A549 (cell line): ENCODE data around the gene DPEP2NB. TPM values are rescaled to one million over a fixed set of nuclear protein-coding genes. Genes with fewer than 3 reads are reported as not detected.

Experiments used
- ATAC-seq, 2 experiments: fragments of 200-7000 bp in 1 of 2; fragments of >200 bp in 1 of 2; cut with Nextera tagmentation in 1 of 2; cut with Tn5 transposase in 1 of 2; 3 replicates each; pipeline versions ENCODE4 v1.8.0 to v1.9.1; 2018 to 2020; ENCODE audit warnings: mild to moderate bottlenecking in 1 of 2, moderate library complexity in 1 of 2
- CTCF ChIA-PET: fragments of 300-600 bp; sonication (Branson Sonifier 250); formaldehyde crosslinking; extraction: SDS; loops from one replicate; lab custom pipeline; 2021; ENCODE audit warnings: antibody characterized with exemption, inconsistent platforms; lab: Yijun Ruan, JAX
- POLR2A ChIA-PET: fragments of 350-600 bp; formaldehyde crosslinking; extraction: SDS; loops from one replicate; lab custom pipeline; 2021; ENCODE audit warnings: antibody characterized with exemption, inconsistent platforms; lab: Yijun Ruan, JAX
- DNase-seq, 2 experiments: peaks; one replicate each; pipeline versions ENCODE4 v3.0.0 to v3.0.0-alpha.2; 2011 to 2016; ENCODE audit warnings: low read depth in 1 of 2, low spot score in 1 of 2
- FAIRE-seq: peaks from 2 replicates; lab custom pipeline; 2011; peaks lifted over from hg19 to GRCh38; lab: Jason Lieb, UNC
- H3K27ac ChIP-seq, 2 experiments: fragments of >200 bp; sonication (Bioruptor Twin); formaldehyde crosslinking; 3 replicates each; pipeline ENCODE4 v1.5.1; 2016 to 2017
- H3K4me1 ChIP-seq: fragments of >200 bp; sonication (Bioruptor Twin); formaldehyde crosslinking; 3 replicates; pipeline ENCODE4 v1.6.1; 2016
- H3K4me2 ChIP-seq: fragments of >200 bp; sonication (Bioruptor Twin); formaldehyde crosslinking; 3 replicates; pipeline ENCODE4 v1.6.1; 2016
- H3K4me3 ChIP-seq: fragments of >200 bp; sonication (Bioruptor Twin); formaldehyde crosslinking; 3 replicates; pipeline ENCODE4 v1.5.1; 2016
- H3K9me3 ChIP-seq: fragments of >200 bp; sonication (Bioruptor Twin); formaldehyde crosslinking; 3 replicates; pipeline ENCODE4 v1.6.1; 2016
- BHLHE40 ChIP-seq: IDR thresholded peaks from 2 replicates; pipeline ENCODE4 v1.6.1; 2012; ENCODE audit warnings: low read depth, low read length, inconsistent platforms
- CEBPB ChIP-seq, 2 experiments: fragments of >200 bp in 1 of 2; sonication (Bioruptor Twin) in 1 of 2; formaldehyde crosslinking in 1 of 2; IDR thresholded peaks; 2 replicates each; pipeline ENCODE4 v1.6.1; 2012 to 2016
- CHD2 ChIP-seq: fragments of 150-350 bp; IDR thresholded peaks from 2 replicates; pipeline ENCODE4 v1.6.1; 2014; ENCODE audit warnings: low read length; ENCODE audit not compliant: partially characterized antibody
- CHD4 ChIP-seq: fragments of 200-600 bp; sonication (generic); IDR thresholded peaks from 2 replicates; pipeline ENCODE4 v1.6.1; 2016; ENCODE audit warnings: antibody characterized with exemption, mild to moderate bottlenecking, borderline replicate concordance
- EHF ChIP-seq: fragments of 250-450 bp; sonication (Bioruptor Pico); IDR thresholded peaks from 2 replicates; pipeline ENCODE4 v1.5.0; 2020; ENCODE audit warnings: mild to moderate bottlenecking
- ESRRA ChIP-seq: fragments of 150-350 bp; IDR thresholded peaks from 2 replicates; pipeline ENCODE4 v1.6.1; 2014; ENCODE audit warnings: mild to moderate bottlenecking, low read length, borderline replicate concordance
- FOSB ChIP-seq: fragments of 250-450 bp; sonication (Bioruptor Pico); IDR thresholded peaks from 2 replicates; pipeline ENCODE4 v1.5.0; 2020; ENCODE audit warnings: mild to moderate bottlenecking, moderate library complexity
- FOSL2 ChIP-seq, 2 experiments: fragments of 450-650 bp in 1 of 2; fragments of >200 bp in 1 of 2; sonication (Bioruptor Twin) in 1 of 2; formaldehyde crosslinking; IDR thresholded peaks; 2 replicates each; pipeline versions ENCODE4 v1.5.0 to v1.6.1; 2016 to 2020; ENCODE audit warnings: mild to moderate bottlenecking in 1 of 2, moderate library complexity in 1 of 2
- HOXB5 ChIP-seq: fragments of 250-450 bp; sonication (Bioruptor Pico); IDR thresholded peaks from 2 replicates; pipeline ENCODE4 v1.5.0; 2020; ENCODE audit warnings: mild to moderate bottlenecking, moderate library complexity
- JUN ChIP-seq, 2 experiments: fragments of >200 bp; sonication (Bioruptor Twin); formaldehyde crosslinking; IDR thresholded peaks; 2 replicates in 1 of 2; 3 replicates in 1 of 2; pipeline ENCODE4 v1.6.1; 2016 to 2017
- MAFK ChIP-seq: fragments of 450-650 bp; IDR thresholded peaks from 2 replicates; pipeline ENCODE4 v1.6.1; 2014; ENCODE audit not compliant: partially characterized antibody
- MAZ ChIP-seq: fragments of 150-350 bp; IDR thresholded peaks from 2 replicates; pipeline ENCODE4 v1.6.1; 2014; ENCODE audit warnings: antibody characterized with exemption, low read depth, low read length, borderline replicate concordance
- NR3C1 ChIP-seq: fragments of >200 bp; sonication (Bioruptor Twin); formaldehyde crosslinking; IDR thresholded peaks from 3 replicates; pipeline ENCODE4 v1.6.1; 2017
- RARB ChIP-seq: fragments of 250-450 bp; sonication (Bioruptor Pico); IDR thresholded peaks from 2 replicates; pipeline ENCODE4 v1.8.0; 2021; ENCODE audit warnings: mild to moderate bottlenecking, moderate library complexity
- SMC3 ChIP-seq: fragments of >200 bp; sonication (Bioruptor Twin); formaldehyde crosslinking; IDR thresholded peaks from 3 replicates; pipeline ENCODE4 v1.6.1; 2018; ENCODE audit warnings: inconsistent platforms
- TFCP2L1 ChIP-seq: fragments of 250-450 bp; sonication (Bioruptor Pico); IDR thresholded peaks from 2 replicates; pipeline ENCODE4 v1.5.0; 2021; ENCODE audit warnings: mild to moderate bottlenecking
- ZC3H11A ChIP-seq: fragments of 450-650 bp; IDR thresholded peaks from 2 replicates; pipeline ENCODE4 v1.6.1; 2014; ENCODE audit warnings: antibody characterized with exemption, mild to moderate bottlenecking
- ZFP36 ChIP-seq: fragments of 450-650 bp; IDR thresholded peaks from 2 replicates; pipeline ENCODE4 v1.6.1; 2014; ENCODE audit warnings: borderline replicate concordance; ENCODE audit not compliant: partially characterized antibody
- ZNF302 ChIP-seq: fragments of 250-450 bp; sonication (Bioruptor Pico); IDR thresholded peaks from 2 replicates; pipeline ENCODE4 v1.9.0; 2021; ENCODE audit warnings: inconsistent platforms, mild to moderate bottlenecking, moderate library complexity
- ZSCAN20 ChIP-seq: fragments of 250-450 bp; sonication (Bioruptor Pico); IDR thresholded peaks from 2 replicates; pipeline ENCODE4 v1.8.0; 2022; ENCODE audit warnings: mild to moderate bottlenecking, moderate library complexity
- WGBS: methylation state at CpG from one replicate; pipeline ENCODE4 v1.1.6; 2017; ENCODE audit errors: missing lambda C conversion rate; 5-methylcytosine and 5-hydroxymethylcytosine counted together
- polyA plus RNA-seq, 4 experiments: library from polyadenylated mRNA; depleted of rRNA in 3 of 4; stranded (reverse); fragments of >200 nt; fragmentation: RNase III in 1 of 4; extraction: RNeasy Plus Mini Kit Qiagen cat#74134 plus additional on column Dnase treatment in 1 of 4; gene quantifications; 2 replicates in 3 of 4; 3 replicates in 1 of 4; pipeline ENCODE4 v1.2.3, GENCODE V29; 2011 to 2017
- TF ChIP-seq, protein P1 (sequence below): fragments of >200 bp; sonication (Bioruptor Twin); formaldehyde crosslinking; IDR thresholded peaks from 2 replicates; pipeline ENCODE4 v1.6.1; 2016
- TF ChIP-seq, protein P2 (sequence below): fragments of 450-650 bp; IDR thresholded peaks from 2 replicates; pipeline ENCODE4 v1.6.1; 2014; ENCODE audit warnings: antibody characterized with exemption
- TF ChIP-seq, protein P3 (sequence below): fragments of >200 bp; sonication (Bioruptor Twin); formaldehyde crosslinking; IDR thresholded peaks from 3 replicates; pipeline ENCODE4 v1.5.1; 2016
- TF ChIP-seq, protein P4 (sequence below): fragments of 200-600 bp; sonication (generic); IDR thresholded peaks from 2 replicates; pipeline ENCODE4 v1.6.1; 2016; ENCODE audit warnings: antibody characterized with exemption, mild to moderate bottlenecking, moderate library complexity
- TF ChIP-seq, protein P5 (sequence below): fragments of 150-350 bp; IDR thresholded peaks from 2 replicates; pipeline ENCODE4 v1.6.1; 2014; ENCODE audit warnings: low read depth, mild to moderate bottlenecking, low read length

DPEP2NB gene
- polyA plus RNA-seq, 2 of the 4 experiments (the other 2 are of a cell fraction), result not detected

DNA sequence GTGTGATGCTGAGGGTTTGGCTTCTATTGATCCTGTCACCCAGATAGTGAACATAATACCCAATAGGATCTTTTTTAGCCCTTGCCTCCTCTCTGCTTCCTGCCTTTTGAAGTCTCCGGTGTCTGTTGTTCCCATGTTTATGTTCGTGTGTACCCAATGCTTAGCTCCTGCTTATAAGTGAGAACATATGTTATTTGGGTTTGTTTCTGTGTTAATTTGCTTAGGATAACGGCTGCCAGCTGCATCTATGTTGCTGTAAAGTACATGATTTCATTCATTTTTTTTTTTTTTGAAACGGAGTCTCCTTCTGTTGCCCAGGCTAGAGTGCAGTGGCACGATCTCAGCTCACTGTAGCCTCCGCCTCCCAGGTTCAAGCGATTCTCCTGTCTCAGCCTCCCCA lies 30.4 kb upstream of the DPEP2NB start:
- FAIRE-seq, result no peak
- no peak overlapping the region for H3K27ac ChIP-seq
- no peak for TF ChIP-seq HOXB5 (CRISPR knock-in tag)
- TF ChIP-seq MAZ, result no peak
- TF ChIP-seq BHLHE40, result no peak
- no peak for TF ChIP-seq ZNF302 (CRISPR knock-in tag)
- TF ChIP-seq SMC3, result no peak
- TF ChIP-seq CHD4, result no peak
- no peak for TF ChIP-seq TFCP2L1
- no peak for TF ChIP-seq RARB (CRISPR knock-in tag)
- no peak for TF ChIP-seq NR3C1
- no peak for TF ChIP-seq MAFK
- no peak for TF ChIP-seq JUN (IDR thresholded peaks at IDR 0.05)
- no peak for TF ChIP-seq FOSB (CRISPR knock-in tag)
- TF ChIP-seq CEBPB (IDR thresholded peaks at IDR 0.05), result no peak
- POLR2A ChIA-PET, result no interaction called here
- H3K9me3 ChIP-seq, result no peaks in the 10 kb centered on the region
- no peak overlapping the region for H3K4me3 ChIP-seq
- DNase-seq, result no peak
- H3K4me1 ChIP-seq, result no peaks in the 10 kb centered on the region
- no peak overlapping the region for H3K4me2 ChIP-seq
- CTCF ChIA-PET, result interaction anchor here (0.6 to 1.2 kb wide), 3 partner anchors 12 to 429 kb away, joined by 3 to 4 read pairs (median 3); no protein-coding TSS in a partner anchor
- 88% methylated on average over 7 of the region's 7 CpGs for WGBS
- ATAC-seq, result no peak

DNA sequence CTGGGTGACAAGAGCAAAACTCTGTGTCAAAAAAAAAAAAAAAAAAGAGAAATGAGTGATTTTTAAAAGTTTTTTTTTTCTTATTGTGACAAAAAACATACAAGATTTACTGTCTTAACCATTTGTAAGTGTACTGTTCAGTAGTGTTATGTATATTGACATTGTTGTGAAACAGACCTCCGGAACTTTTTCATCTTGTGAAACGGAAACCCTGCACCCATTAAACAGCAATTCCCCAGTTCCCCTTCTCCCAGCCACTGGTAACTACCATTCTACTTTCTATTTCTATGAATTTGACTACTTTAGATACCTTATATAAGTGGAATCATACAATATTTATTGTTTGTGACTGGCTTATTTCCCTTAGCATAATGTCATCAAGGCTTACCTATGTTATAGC lies 26.1 kb upstream of the DPEP2NB start:
- H3K4me2 ChIP-seq, result no peak overlapping the region
- FAIRE-seq (no peak), ATAC-seq (no peak), DNase-seq (no peak)
- no peak for TF ChIP-seq ZC3H11A
- no peak for TF ChIP-seq JUN (IDR thresholded peaks at IDR 0.05)
- TF ChIP-seq, protein P1, sequence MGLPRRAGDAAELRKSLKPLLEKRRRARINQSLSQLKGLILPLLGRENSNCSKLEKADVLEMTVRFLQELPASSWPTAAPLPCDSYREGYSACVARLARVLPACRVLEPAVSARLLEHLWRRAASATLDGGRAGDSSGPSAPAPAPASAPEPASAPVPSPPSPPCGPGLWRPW, result no peak
- TF ChIP-seq EHF, result no peak
- TF ChIP-seq ZFP36, result no peak
- TF ChIP-seq NR3C1, result no peak
- no peak for TF ChIP-seq ZSCAN20 (CRISPR knock-in tag)
- no peak for TF ChIP-seq FOSB (CRISPR knock-in tag)
- TF ChIP-seq CHD2, result no peak
- TF ChIP-seq CHD4, result no peak
- TF ChIP-seq, protein P2, sequence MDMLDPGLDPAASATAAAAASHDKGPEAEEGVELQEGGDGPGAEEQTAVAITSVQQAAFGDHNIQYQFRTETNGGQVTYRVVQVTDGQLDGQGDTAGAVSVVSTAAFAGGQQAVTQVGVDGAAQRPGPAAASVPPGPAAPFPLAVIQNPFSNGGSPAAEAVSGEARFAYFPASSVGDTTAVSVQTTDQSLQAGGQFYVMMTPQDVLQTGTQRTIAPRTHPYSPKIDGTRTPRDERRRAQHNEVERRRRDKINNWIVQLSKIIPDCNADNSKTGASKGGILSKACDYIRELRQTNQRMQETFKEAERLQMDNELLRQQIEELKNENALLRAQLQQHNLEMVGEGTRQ, result no peak
- TF ChIP-seq ESRRA, result no peak
- TF ChIP-seq FOSL2 (IDR thresholded peaks at IDR 0.05), result no peak
- TF ChIP-seq FOSL2 (CRISPR knock-in tag; IDR thresholded peaks at IDR 0.05), result no peak
- TF ChIP-seq, protein P3, sequence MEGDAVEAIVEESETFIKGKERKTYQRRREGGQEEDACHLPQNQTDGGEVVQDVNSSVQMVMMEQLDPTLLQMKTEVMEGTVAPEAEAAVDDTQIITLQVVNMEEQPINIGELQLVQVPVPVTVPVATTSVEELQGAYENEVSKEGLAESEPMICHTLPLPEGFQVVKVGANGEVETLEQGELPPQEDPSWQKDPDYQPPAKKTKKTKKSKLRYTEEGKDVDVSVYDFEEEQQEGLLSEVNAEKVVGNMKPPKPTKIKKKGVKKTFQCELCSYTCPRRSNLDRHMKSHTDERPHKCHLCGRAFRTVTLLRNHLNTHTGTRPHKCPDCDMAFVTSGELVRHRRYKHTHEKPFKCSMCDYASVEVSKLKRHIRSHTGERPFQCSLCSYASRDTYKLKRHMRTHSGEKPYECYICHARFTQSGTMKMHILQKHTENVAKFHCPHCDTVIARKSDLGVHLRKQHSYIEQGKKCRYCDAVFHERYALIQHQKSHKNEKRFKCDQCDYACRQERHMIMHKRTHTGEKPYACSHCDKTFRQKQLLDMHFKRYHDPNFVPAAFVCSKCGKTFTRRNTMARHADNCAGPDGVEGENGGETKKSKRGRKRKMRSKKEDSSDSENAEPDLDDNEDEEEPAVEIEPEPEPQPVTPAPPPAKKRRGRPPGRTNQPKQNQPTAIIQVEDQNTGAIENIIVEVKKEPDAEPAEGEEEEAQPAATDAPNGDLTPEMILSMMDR, result no peak
- TF ChIP-seq, protein P4, sequence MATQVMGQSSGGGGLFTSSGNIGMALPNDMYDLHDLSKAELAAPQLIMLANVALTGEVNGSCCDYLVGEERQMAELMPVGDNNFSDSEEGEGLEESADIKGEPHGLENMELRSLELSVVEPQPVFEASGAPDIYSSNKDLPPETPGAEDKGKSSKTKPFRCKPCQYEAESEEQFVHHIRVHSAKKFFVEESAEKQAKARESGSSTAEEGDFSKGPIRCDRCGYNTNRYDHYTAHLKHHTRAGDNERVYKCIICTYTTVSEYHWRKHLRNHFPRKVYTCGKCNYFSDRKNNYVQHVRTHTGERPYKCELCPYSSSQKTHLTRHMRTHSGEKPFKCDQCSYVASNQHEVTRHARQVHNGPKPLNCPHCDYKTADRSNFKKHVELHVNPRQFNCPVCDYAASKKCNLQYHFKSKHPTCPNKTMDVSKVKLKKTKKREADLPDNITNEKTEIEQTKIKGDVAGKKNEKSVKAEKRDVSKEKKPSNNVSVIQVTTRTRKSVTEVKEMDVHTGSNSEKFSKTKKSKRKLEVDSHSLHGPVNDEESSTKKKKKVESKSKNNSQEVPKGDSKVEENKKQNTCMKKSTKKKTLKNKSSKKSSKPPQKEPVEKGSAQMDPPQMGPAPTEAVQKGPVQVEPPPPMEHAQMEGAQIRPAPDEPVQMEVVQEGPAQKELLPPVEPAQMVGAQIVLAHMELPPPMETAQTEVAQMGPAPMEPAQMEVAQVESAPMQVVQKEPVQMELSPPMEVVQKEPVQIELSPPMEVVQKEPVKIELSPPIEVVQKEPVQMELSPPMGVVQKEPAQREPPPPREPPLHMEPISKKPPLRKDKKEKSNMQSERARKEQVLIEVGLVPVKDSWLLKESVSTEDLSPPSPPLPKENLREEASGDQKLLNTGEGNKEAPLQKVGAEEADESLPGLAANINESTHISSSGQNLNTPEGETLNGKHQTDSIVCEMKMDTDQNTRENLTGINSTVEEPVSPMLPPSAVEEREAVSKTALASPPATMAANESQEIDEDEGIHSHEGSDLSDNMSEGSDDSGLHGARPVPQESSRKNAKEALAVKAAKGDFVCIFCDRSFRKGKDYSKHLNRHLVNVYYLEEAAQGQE, result no peak
- TF ChIP-seq, protein P5, sequence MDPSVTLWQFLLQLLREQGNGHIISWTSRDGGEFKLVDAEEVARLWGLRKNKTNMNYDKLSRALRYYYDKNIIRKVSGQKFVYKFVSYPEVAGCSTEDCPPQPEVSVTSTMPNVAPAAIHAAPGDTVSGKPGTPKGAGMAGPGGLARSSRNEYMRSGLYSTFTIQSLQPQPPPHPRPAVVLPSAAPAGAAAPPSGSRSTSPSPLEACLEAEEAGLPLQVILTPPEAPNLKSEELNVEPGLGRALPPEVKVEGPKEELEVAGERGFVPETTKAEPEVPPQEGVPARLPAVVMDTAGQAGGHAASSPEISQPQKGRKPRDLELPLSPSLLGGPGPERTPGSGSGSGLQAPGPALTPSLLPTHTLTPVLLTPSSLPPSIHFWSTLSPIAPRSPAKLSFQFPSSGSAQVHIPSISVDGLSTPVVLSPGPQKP, result no peak
- no peaks in the 10 kb centered on the region for H3K9me3 ChIP-seq
- ChIA-PET POLR2A (no interaction called here), CTCF (interaction anchor here (0.9 to 3.8 kb wide), 13 partner anchors 10 to 226 kb away, joined by 3 to 21 read pairs (median 9); partner anchors contain the start of genes DDX28 and DUS2)
- no peaks in the 10 kb centered on the region for H3K4me1 ChIP-seq
- whole genome bisulfite sequencing, result 86% methylated on average over 2 of the region's 2 CpGs
- H3K27ac ChIP-seq, result no peak overlapping the region
- no peak overlapping the region for H3K4me3 ChIP-seq
